GM13976 (cell line): ENCODE results near the gene MRPL14.
A peak's percentile ranks its signal among the peaks of the same experiment; 100 is the strongest.

Source experiments
- DNase-seq: peaks from one replicate; pipeline ENCODE4 v3.0.0; 2012; ENCODE audit warnings: low spot score
- in situ Hi-C: fragments of 300-500 bp; cut with MboI; formaldehyde crosslinking; loops from one replicate; pipeline ENCODE4 v1.12.0; 2022; ENCODE audit warnings: low sequenced_read_pairs, mixed read lengths, inconsistent platforms; ENCODE audit not compliant: unreplicated experiment
- TF ChIP-seq, protein P1 (sequence below): IDR thresholded peaks from 2 replicates; pipeline ENCODE4 v1.5.1; 2012; ENCODE audit warnings: borderline replicate concordance, mild to moderate bottlenecking; ENCODE audit not compliant: insufficient read depth; ENCODE audit errors: extremely low read depth, missing control alignments, control extremely low read depth

The MRPL14 gene

GRCh38 chr6:44072959-44073611 is 54.2 kb downstream of the MRPL14 start:
- TF ChIP-seq, protein P1, sequence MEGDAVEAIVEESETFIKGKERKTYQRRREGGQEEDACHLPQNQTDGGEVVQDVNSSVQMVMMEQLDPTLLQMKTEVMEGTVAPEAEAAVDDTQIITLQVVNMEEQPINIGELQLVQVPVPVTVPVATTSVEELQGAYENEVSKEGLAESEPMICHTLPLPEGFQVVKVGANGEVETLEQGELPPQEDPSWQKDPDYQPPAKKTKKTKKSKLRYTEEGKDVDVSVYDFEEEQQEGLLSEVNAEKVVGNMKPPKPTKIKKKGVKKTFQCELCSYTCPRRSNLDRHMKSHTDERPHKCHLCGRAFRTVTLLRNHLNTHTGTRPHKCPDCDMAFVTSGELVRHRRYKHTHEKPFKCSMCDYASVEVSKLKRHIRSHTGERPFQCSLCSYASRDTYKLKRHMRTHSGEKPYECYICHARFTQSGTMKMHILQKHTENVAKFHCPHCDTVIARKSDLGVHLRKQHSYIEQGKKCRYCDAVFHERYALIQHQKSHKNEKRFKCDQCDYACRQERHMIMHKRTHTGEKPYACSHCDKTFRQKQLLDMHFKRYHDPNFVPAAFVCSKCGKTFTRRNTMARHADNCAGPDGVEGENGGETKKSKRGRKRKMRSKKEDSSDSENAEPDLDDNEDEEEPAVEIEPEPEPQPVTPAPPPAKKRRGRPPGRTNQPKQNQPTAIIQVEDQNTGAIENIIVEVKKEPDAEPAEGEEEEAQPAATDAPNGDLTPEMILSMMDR: no peak
- peak; percentile 94 for DNase-seq
- in situ Hi-C loops: no loop called here

DNA sequence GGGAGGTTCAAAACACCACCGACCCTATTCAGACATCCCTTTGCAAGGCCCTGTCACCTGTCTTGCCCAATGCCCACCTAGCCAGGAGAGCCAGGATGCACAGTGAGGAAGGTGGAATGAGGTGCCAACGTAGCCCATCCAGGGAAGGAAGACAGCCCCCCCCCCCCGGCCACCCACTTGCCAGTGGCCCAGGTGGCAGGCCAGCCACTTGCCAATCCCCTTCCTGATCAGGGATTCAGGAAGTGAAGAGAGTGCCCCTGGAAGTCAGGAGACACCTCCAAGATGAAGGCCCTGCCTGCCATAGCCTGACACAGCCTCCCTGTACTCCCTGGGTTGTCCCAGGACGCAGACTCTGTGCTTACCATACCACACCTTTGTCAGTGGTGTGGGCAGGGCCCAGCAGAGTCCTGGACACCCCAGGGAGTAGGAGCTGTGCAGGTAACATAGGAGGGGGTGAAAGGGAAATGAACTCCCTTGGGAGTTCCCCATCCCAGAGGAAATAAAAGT is 54.7 kb downstream of the MRPL14 start:
- DNase-seq: no peak
- TF ChIP-seq, protein P1: no peak
- in situ Hi-C loops: no loop called here

DNA sequence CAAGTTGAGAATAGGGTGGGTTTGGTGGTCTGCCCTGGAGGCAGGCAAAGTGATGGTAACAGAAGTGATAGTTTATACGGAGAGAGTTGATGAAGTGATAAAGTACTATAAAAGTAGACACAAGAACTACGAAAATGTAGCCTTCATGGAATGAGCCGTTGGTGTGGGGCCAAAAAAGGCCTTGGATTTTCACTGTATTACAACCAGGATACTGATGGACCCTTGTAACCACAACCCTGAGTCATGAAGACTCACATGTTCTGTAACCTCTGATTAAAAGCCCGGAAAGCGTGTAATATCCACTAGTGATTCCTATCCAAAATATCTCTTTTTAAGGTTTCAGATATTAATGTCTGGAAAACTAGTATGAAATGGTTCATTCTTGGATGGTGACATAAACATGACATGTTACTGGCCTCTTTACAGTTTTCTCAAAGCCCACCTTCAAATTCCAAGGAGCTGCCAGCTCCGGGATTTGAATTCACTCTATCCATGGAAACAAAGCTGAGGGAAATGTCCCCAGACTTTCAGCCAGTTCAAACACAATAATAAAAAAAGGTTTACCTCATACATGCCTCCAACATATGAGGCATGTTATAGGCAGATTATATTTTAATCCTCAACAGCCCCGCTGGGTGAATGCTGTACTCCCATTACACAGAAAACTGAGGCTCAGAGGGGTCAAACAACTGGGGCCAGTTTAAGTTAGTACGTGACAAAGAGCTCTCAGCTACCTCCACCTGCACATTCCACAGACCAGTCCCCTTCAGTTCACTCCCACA is 55.4 kb downstream of the MRPL14 start:
- TF ChIP-seq, protein P1: no peak
- in situ Hi-C loops: no loop called here

GRCh38 chr6:44068607-44069296 is 58.5 kb downstream of the MRPL14 start:
- TF ChIP-seq, protein P1: no peak
- in situ Hi-C loops: loop anchor here (5.0 kb wide), 1 partner anchor 296 kb away; the partner anchor contains the start of gene VEGFA
- no peak for DNase-seq

More for the DNA sequence above, 55.4 kb downstream of the MRPL14 start:
- no peak for DNase-seq

GRCh38 chr6:44067173-44068139 is 59.8 kb downstream of the MRPL14 start:
- TF ChIP-seq, protein P1: no peak
- in situ Hi-C loops: loop anchor here (5.0 kb wide), 1 partner anchor 295 kb away; the partner anchor contains the start of gene VEGFA
- no peak for DNase-seq
